SU-DHL-6 (cell line): ENCODE results near the gene TMEM167A.

ENCODE experiments used
- CTCF ChIP-seq: fragments of 200-600 bp; sonication (generic); IDR thresholded peaks from one replicate; pipeline ENCODE4 v1.5.1; 2017; ENCODE audit warnings: antibody characterized with exemption, mild to moderate bottlenecking, low read length, moderate library complexity; ENCODE audit not compliant: insufficient read depth, poor library complexity, severe bottlenecking
- EZH2phosphoT487 ChIP-seq: fragments of 200-600 bp; sonication (generic), shearing (Covaris generic); conservative IDR thresholded peaks from 2 replicates; pipeline ENCODE4 v1.6.1; 2018; ENCODE audit warnings: mild to moderate bottlenecking, antibody characterized with exemption, low read length, moderate library complexity, mixed read lengths

- TF ChIP-seq CTCF (no peak), EZH2phosphoT487 (no peak)
Observed at GRCh38 chr5:83090169-83090568, 13.0 kb upstream of the TMEM167A start.
